ENCODE measurements around the gene NCBP3.
"Not testable (repeated sequence)": the region's sequence is repeated elsewhere in the genome, so short reads cannot be mapped to it uniquely, and the experiment has no call there.

Gene NCBP3

DNA sequence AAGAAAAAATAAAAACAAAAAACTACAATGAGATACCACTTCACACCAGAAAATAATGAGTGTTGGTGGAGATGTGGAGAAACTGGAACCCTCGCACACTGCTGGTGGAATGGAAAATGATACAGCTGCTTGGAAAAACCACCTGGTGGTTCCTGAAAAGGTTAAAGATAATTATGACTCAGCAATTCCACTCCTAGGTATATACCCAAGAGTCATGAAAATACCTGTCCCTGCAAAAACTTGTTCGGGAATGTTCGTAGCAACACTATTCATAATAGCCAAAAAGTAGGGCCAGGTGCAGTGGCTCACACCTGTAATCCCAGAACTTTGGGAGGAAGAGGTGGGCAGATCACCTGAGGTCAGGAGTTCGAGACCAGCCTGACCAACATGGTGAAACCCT lies 36.9 kb downstream of the NCBP3 start:
- no peak for DNase-seq

DNA sequence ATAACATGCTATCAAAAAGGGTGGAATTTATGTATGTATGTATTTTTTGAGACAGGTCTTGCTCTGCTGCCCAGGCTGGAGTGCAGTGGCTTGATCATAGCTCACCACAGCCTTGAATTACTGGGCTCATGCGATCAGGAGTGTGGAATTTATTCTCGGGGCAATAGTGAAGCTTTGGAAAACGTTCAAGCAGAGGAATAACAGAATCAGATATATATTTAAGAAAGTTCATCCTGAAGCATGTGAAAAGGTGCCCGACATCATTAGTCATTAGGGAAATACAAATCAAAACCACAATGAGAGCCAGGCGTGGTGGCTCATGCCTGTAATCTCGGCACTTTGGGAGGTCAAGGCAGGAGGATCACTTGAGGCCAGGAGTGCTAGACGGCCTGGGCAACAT lies 37.3 kb downstream of the NCBP3 start:
- DNase-seq: no peak

DNA sequence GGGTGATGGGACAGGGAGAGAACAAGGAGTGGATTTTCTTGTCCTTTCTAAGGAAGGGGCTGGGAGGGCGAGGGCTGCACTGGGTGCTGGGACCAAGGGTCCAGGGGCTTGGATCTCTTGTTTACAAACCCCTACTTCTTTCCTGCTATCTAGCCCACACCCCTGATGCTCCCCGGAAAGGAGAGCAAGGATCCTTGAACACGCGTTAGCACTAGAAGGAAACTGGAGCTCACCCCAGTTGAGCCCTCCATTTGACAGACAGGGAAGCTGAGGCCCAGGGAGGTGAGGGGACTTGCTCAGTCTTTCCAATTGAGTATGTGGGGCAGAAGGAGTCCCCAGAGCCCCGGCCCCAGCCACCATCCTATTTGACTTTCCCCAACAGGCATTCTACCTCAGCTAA lies 40.5 kb downstream of the NCBP3 start:
- DNase-seq: no peak

GRCh38 chr17:3804503-3804931 lies 41.5 kb downstream of the NCBP3 start:
- peak; percentile 26 for DNase-seq

- DNase-seq: no peak
Observed at GRCh38 chr17:3803308-3803640, 42.8 kb downstream of the NCBP3 start.

DNA sequence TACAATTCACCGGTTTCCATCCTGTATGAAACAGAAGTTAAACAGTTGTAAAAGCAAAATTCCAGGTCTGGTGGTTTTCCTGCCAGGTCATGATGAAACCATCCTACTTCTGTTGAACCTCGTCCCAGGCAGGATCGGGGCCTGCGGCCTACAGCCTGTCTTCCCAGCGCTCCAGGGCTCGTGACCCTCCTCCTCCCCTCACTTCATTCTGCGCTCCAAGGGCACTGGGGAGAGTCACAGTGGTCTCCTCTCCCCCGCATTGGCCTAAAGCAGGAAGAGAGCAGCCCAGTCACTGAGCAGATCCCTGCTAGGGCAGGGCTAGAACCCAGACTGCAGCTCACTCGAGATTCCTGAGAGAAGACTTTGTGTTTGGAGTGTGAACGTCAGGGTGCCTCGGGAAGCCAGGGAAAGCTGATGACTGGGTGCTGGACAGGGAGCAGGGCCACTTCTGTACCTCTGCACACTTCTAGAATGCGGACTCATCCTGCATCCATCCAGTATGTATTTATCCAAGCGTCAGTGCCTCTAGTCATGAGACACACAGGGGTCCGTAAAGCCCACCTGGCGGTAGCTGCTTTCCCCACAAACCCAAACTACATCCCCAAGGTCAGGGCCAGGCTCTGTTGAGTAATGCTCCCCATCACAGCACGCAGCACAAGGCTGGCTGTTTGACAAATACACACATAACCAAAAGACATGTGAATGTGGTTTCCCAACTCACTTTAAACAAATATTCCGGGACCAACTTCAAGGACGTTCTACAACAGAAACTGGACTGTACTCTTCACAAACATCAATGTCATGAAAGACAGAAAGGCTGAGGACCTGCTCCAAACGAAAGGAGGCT lies 43.4 kb downstream of the NCBP3 start:
- DNase-seq: peak; percentile 88

DNA sequence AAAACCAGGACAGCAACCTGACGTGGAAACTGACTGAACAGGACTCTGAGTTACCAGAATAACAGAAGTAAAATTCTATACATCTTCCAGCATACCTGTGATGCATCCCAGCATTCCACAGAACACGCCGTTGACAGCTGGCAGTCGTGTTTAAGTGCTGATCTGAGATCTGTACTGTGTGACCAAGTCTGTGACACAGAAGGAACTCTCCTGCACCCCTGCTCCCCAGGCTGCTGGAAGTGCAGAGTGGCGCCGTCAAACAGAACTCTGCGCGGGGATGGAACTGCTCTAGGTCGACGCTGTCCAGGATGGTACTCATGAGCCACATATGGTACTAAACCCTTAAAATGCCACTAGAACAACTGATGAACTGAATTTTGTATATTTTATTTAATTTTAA lies 44.3 kb downstream of the NCBP3 start:
- no peak for DNase-seq

- DNase-seq: no peak
Observed at GRCh38 chr17:3801347-3801746, 44.7 kb downstream of the NCBP3 start.

DNA sequence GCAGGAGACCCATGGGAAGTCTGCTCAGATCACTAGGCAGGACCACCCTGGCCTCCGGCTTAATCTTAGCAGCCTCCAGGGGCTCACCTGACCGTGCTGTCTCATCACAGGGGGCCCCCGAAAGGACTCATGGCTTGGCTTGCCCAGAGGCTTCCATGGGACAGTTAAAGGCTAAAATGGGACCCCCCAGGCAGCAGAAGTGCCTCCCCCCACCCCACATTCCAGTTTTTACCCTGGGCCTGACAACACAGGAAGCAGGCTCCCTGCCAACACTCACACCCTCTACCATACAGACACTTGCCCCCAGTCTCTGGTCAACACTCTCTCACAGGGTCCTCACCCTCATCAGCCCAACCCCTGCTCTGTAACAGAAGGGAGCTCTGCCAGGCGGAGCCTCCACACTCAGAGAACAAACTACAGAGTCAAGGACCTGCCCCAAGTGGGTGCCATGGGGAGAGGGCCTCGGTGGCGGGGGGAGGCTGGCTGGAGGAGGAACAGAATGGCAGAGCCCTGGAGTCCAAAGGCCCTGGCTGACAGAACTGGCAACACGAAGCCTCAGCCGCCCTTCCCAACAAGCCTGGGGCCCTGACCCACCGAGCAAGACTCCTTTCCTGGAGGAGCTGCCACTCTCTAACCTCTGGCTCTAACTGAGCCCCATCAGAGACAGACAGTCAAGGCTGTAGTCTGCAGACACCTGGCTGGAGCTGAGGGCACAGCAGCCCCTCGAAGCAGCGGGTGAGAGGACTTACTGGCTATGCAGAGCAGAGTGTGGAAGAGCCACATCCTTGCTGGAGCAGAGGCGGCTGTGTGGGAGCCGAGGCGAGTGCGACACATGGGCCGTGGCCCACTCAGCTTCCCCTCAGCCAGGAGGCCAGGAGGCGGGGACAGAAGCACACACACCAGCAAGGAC lies 45.4 kb downstream of the NCBP3 start, which contains the start of gene ITGAE:
Gene ITGAE, minus strand, starts transcription at position 827 of the 910 bp plus-strand sequence. Its CDS starts 44 bp downstream, at position 783.
- DNase-seq: no peak

- DNase-seq: no peak
Observed at GRCh38 chr17:3799181-3799945, 46.7 kb downstream of the NCBP3 start.

DNA sequence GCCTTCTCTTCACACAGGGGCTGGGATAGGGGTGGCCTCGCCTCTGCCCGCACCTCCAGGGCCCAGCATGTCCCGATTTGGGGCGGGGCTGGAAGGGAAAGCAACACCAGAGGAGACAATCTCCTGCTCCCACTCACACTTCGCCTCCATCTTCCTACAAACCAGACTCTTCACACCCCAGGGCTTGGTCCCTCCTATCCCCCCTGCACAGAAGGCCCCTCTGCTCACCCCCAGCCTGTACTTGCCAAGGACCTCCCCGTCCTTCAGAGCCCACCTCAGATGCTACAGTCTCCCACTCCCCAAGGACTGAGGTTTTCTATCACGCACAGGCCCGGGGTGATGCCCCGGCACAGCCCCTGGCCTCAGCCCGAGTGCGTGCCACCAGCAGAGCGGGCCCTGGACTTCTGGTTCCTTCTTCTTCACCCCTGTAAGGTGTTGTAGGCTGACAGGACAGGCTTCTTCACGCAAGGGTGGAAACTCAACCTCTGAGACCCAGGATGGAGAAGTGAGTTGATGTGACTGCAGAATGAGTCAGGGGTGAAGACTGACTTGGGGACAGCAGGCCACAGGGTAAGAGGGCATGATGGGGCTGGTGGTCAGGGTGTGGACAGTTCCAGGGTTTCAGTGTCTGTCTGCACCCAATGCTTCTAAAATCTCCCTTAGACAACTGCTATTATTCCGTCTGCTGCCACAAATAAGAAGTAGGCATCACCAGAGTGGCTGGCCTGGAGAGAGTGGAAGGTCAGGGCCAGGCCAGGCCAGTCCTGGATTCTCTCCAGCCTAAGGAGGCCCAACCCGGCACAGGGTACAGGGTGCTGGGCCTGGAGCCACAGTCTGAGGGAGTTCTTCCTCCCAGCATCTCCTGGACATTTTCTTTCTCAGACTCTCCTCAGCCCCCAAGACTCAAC lies 47.5 kb downstream of the NCBP3 start:
- no peak for DNase-seq

DNA sequence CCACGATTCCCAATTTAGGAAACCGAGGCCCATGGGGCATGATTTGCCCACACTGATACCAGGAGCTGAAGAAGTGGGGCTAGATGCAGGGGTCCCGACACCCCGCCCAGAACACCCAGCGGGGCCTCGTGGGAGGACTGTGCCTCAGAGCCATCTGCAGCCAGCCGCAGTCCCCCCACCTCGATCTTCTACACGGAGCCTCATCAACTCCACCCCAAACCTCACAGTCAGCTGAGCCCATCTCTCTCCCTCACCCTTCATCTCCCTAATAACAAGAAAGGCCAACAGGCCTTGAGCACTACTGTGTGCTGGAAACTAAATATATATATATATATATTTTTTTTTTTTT lies 49.2 kb downstream of the NCBP3 start:
- no peak for DNase-seq

DNA sequence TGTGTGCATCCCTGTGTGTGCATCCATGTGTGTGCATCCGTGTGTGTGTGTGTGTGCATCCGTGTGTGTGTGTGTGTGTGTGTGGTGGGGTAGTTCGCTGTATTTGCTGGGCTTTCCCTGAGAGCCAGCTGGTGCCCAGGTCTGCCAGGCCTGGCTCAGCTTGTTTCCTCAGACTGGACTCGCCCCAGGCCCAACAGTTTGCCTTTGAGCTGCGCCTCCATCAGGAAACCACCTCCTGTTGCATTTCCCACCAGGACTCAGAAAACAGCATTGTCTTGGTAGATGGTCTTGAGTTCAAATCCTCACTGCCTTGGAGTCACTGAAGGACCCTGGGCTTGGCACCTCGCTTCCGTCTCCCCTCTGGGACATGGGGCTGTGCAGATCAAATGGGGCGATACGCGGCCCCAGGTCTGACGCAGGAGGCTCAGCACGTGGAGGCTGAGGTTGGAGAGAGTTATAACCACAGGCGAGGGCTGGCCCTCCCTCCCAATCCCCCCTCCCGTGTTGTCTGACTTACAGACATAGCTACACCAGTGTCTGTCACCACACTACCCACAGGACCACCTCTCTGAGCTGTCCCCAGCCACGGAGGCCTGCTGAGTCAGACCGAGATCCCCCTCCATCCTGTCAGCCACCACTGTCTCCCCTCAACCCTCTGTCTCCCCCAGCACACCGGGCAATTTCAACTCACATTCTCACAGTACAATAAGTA lies 49.8 kb downstream of the NCBP3 start:
- DNase-seq: peak; percentile 65

- DNase-seq: no peak
Observed at GRCh38 chr17:3795390-3796102, 50.5 kb downstream of the NCBP3 start.

GRCh38 chr17:3794557-3795389 lies 51.3 kb downstream of the NCBP3 start:
- peak; percentile 90 for DNase-seq

- DNase-seq: not testable (repeated sequence)
Observed at GRCh38 chr17:3794152-3794551, 51.9 kb downstream of the NCBP3 start.

DNA sequence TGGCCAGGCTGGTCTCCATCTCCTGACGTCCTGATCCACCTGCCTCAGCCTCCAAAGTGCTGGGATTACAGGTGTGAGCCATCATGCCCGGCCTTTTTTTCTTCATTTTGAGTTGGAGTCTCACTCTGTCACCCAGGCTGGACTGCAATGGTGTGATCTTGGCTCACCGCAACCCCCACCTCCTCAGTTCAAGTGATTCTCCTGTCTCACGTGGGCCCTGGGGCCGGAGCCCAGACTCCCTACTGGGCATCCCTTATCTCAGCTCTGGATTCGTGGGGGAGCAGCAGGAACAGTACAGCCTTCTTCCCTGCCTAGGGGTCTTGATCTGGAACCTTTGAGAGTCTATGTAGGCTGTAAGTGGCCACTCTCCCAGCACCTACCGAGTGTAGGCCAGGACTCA lies 52.8 kb downstream of the NCBP3 start:
- DNase-seq: not testable (repeated sequence)

DNA sequence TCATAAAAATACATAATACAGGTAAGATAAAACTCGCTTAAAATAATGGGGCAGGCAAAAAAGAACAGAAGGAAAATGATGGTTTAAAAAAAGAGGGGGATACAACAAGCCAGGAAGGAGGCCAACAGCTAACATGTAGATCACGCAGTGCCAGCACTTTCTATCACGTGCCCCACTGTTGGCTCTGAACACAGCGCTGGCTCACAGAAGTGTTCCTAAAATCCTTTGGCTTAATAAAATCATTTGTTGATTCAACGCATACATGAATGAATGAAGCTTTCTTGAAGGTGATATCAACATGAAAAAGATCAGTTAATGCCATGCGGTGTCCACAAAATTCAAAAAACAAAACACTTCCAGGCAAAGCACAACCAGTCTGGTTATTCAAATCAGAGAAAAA lies 53.6 kb downstream of the NCBP3 start:
- DNase-seq: no peak

DNA sequence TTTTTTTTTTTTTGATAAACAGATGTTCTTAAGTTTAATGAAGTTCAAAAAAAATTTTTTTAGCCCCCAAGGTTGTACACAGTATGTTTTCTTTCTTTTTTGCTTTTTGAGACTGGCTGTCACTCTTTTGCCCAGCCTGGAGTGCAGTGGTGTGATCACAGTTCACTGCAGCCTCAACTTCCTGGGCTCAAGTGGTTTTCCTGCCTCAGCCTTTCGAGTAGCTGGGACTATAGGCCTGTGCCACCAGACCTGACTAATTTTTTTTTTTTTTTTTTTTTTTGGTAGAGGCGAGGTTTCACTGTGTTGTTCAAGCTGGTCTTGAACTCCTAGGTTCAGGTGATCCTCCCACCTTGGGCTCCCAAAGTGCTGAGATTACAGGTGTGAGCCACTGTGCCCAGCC lies 57.8 kb downstream of the NCBP3 start:
- DNase-seq: no peak

- DNase-seq: not testable (repeated sequence)
Observed at GRCh38 chr17:3785323-3785722, 60.7 kb downstream of the NCBP3 start.
